ENCODE measurements around the gene NANOS2.

The NANOS2 gene

GRCh38 chr19:45913874-45914830 is at the start of gene NANOS2:
Gene NANOS2 (minus strand): TSS chr19:45914778. CDS start chr19:45914693, 85 bp downstream.
- DNase-seq (ENCODE audit: low read depth in 2 of 3, low spot score in 1 of 3) = no peak

GRCh38 chr19:45962021-45962420 is 47.4 kb upstream of the NANOS2 start:
- no peak for DNase-seq (ENCODE audit: low read depth in 2 of 3, low spot score in 1 of 3)

GRCh38 chr19:45960595-45961235 is 46.1 kb upstream of the NANOS2 start:
- no peak for DNase-seq (ENCODE audit: low read depth in 2 of 3, low spot score in 1 of 3)

GRCh38 chr19:45959517-45960025 is 45.0 kb upstream of the NANOS2 start:
- DNase-seq (ENCODE audit: low read depth in 2 of 3, low spot score in 1 of 3) = no peak

GRCh38 chr19:45958769-45959516 is 44.4 kb upstream of the NANOS2 start:
- no peak for DNase-seq (ENCODE audit: low read depth in 2 of 3, low spot score in 1 of 3)

- no peak for DNase-seq (ENCODE audit: low read depth in 2 of 3, low spot score in 1 of 3)
These were observed 43.7 kb upstream of the NANOS2 start for GRCh38 chr19:45958320-45958719.

GRCh38 chr19:45955905-45956608 is 41.5 kb upstream of the NANOS2 start:
- no peak for DNase-seq (ENCODE audit: low read depth in 2 of 3, low spot score in 1 of 3)

GRCh38 chr19:45954156-45954555 is 39.6 kb upstream of the NANOS2 start:
- DNase-seq (ENCODE audit: low read depth in 2 of 3, low spot score in 1 of 3) = no peak

GRCh38 chr19:45953676-45954075 is 39.1 kb upstream of the NANOS2 start:
- no peak for DNase-seq (ENCODE audit: low read depth in 2 of 3, low spot score in 1 of 3)

- peak in 2 of 3 donors; percentile 8 to 35 for DNase-seq (ENCODE audit: low read depth in 2 of 3, low spot score in 1 of 3)
These were observed 38.3 kb upstream of the NANOS2 start for GRCh38 chr19:45952686-45953505.

GRCh38 chr19:45952341-45952685 is 37.7 kb upstream of the NANOS2 start:
- DNase-seq (ENCODE audit: low read depth in 2 of 3, low spot score in 1 of 3) = no peak

GRCh38 chr19:45947926-45948325 is 33.3 kb upstream of the NANOS2 start:
- no peak for DNase-seq (ENCODE audit: low read depth in 2 of 3, low spot score in 1 of 3)

GRCh38 chr19:45940515-45940805 is 25.9 kb upstream of the NANOS2 start:
- DNase-seq (ENCODE audit: low read depth in 2 of 3, low spot score in 1 of 3) = no peak

- DNase-seq (ENCODE audit: low read depth in 2 of 3, low spot score in 1 of 3) = no peak
These were observed 25.4 kb upstream of the NANOS2 start for GRCh38 chr19:45939792-45940514.

GRCh38 chr19:45938733-45939319 is 24.2 kb upstream of the NANOS2 start:
- no peak for DNase-seq (ENCODE audit: low read depth in 2 of 3, low spot score in 1 of 3)

- DNase-seq (ENCODE audit: low read depth in 2 of 3, low spot score in 1 of 3) = no peak
These were observed 20.7 kb upstream of the NANOS2 start for GRCh38 chr19:45935267-45935666.

GRCh38 chr19:45934551-45935230 is 20.1 kb upstream of the NANOS2 start:
- no peak for DNase-seq (ENCODE audit: low read depth in 2 of 3, low spot score in 1 of 3)

GRCh38 chr19:45933759-45934158 is 19.2 kb upstream of the NANOS2 start:
- DNase-seq (ENCODE audit: low read depth in 2 of 3, low spot score in 1 of 3) = no peak

GRCh38 chr19:45931055-45931454 is 16.5 kb upstream of the NANOS2 start:
- DNase-seq (ENCODE audit: low read depth in 2 of 3, low spot score in 1 of 3) = no peak
